ENCODE data around the gene BPNT1.

DNA sequence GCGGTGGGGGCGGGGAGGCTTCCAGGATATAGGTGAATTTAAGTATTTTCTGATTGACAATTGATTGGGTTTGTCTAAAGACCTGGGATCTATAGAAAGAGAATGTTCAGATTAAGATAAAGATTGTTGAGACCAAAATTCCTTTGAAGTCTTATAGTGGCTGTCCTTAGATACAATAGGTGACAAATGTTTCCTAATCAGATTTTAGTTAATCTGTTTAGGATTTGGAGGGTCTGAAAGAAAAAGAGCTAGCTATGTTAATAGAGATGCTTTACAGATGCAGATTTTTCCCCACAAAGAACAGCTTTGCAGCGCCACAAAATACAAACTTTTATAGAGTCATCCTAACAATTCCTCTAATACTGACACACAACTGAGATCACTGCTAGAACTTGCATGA lies 28.7 kb downstream of the BPNT1 start:
- no peak for TF ChIP-seq POLR2A (IDR thresholded peaks at IDR 0.05)
- TF ChIP-seq, protein P1, sequence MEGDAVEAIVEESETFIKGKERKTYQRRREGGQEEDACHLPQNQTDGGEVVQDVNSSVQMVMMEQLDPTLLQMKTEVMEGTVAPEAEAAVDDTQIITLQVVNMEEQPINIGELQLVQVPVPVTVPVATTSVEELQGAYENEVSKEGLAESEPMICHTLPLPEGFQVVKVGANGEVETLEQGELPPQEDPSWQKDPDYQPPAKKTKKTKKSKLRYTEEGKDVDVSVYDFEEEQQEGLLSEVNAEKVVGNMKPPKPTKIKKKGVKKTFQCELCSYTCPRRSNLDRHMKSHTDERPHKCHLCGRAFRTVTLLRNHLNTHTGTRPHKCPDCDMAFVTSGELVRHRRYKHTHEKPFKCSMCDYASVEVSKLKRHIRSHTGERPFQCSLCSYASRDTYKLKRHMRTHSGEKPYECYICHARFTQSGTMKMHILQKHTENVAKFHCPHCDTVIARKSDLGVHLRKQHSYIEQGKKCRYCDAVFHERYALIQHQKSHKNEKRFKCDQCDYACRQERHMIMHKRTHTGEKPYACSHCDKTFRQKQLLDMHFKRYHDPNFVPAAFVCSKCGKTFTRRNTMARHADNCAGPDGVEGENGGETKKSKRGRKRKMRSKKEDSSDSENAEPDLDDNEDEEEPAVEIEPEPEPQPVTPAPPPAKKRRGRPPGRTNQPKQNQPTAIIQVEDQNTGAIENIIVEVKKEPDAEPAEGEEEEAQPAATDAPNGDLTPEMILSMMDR (IDR thresholded peaks at IDR 0.05) = no peak

Measured in body of pancreas (tissue), 4 donors.